Upper lobe of right lung (tissue), 1 donor: ENCODE data around the gene MYO1H. TPM values are rescaled to one million over a fixed set of nuclear protein-coding genes. Genes with fewer than 3 reads are reported as not detected.

ENCODE experiments used
- ATAC-seq: fragments of 200-7000 bp; cut with Tn5 transposase; one replicate; pipeline ENCODE4 v1.9.1; 2020; ENCODE audit warnings: mild to moderate bottlenecking, moderate library complexity
- DNase-seq: peaks from one replicate; pipeline ENCODE4 v3.0.0-alpha.2; 2020
- H3K27ac ChIP-seq: fragments of 200-600 bp; one replicate; pipeline ENCODE4 v1.8.0; 2022
- H3K27me3 ChIP-seq: fragments of 200-600 bp; one replicate; pipeline ENCODE4 v1.8.0; 2022; ENCODE audit warnings: mild to moderate bottlenecking
- H3K36me3 ChIP-seq: fragments of 200-600 bp; one replicate; pipeline ENCODE4 v1.8.0; 2022
- H3K4me1 ChIP-seq: fragments of 200-600 bp; one replicate; pipeline ENCODE4 v1.8.0; 2022
- H3K4me3 ChIP-seq: fragments of 200-600 bp; one replicate; pipeline ENCODE4 v1.8.0; 2022; ENCODE audit warnings: mild to moderate bottlenecking
- H3K9me3 ChIP-seq: fragments of 200-600 bp; one replicate; pipeline ENCODE4 v1.8.0; 2022
- CTCF ChIP-seq: fragments of 200-600 bp; IDR thresholded peaks from one replicate; pipeline ENCODE4 v1.8.0; 2022; ENCODE audit warnings: antibody characterized with exemption
- intact Hi-C: fragments of 100-400 bp; cut with DNase I; formaldehyde crosslinking; loops from one replicate; pipeline ENCODE4 v1.11.0; 2022
- total RNA-seq: library from RNA; stranded (reverse); fragmentation: NEBNext Ultra II Directional; extraction: Animal tissue kit (Norgen Biotek cat#: 25700); gene quantifications from one replicate; pipeline ENCODE4 v1.2.1, GENCODE V29; 2021
- donor health status: DM: no; HTN: yes; CAD: no; lungs with severe emphysema.

MYO1H gene
- total RNA-seq, 1 donor from 2014 or later, result 0.64 TPM

- H3K9me3 ChIP-seq, result no peaks in the 10 kb centered on the region
- no peaks in the 10 kb centered on the region for H3K27me3 ChIP-seq
- no peak for ATAC-seq
- H3K4me1 ChIP-seq, result no peaks in the 10 kb centered on the region
- no peak for DNase-seq
- no peak overlapping the region for H3K4me3 ChIP-seq
- TF ChIP-seq CTCF, result no peak
- H3K36me3 ChIP-seq, result peaks cover 95% of the 10 kb centered on the region
- no peak overlapping the region for H3K27ac ChIP-seq
- intact Hi-C loops, result no loop called here
These were observed 145.4 kb downstream of the MYO1H start for GRCh38 chr12:109493090-109493489.

GRCh38 chr12:109493938-109494337 is 146.2 kb downstream of the MYO1H start:
- no peak for TF ChIP-seq CTCF
- no peaks in the 10 kb centered on the region for H3K27me3 ChIP-seq
- intact Hi-C loops, result no loop called here
- ATAC-seq (no peak), DNase-seq (no peak)
- no peaks in the 10 kb centered on the region for H3K9me3 ChIP-seq
- H3K27ac ChIP-seq, result no peak overlapping the region
- peaks cover 95% of the 10 kb centered on the region for H3K36me3 ChIP-seq
- H3K4me3 ChIP-seq, result no peak overlapping the region
- no peaks in the 10 kb centered on the region for H3K4me1 ChIP-seq

- H3K27ac ChIP-seq, result no peak overlapping the region
- no peaks in the 10 kb centered on the region for H3K9me3 ChIP-seq
- no peak for TF ChIP-seq CTCF
- DNase-seq (no peak), ATAC-seq (no peak)
- no peaks in the 10 kb centered on the region for H3K27me3 ChIP-seq
- no peaks in the 10 kb centered on the region for H3K4me1 ChIP-seq
- peaks cover 95% of the 10 kb centered on the region for H3K36me3 ChIP-seq
- intact Hi-C loops, result no loop called here
- no peak overlapping the region for H3K4me3 ChIP-seq
These were observed 146.7 kb downstream of the MYO1H start for GRCh38 chr12:109494348-109494881.

GRCh38 chr12:109495012-109495411 is 147.3 kb downstream of the MYO1H start:
- intact Hi-C loops, result no loop called here
- no peaks in the 10 kb centered on the region for H3K4me1 ChIP-seq
- H3K4me3 ChIP-seq, result no peak overlapping the region
- no peaks in the 10 kb centered on the region for H3K27me3 ChIP-seq
- H3K9me3 ChIP-seq, result no peaks in the 10 kb centered on the region
- DNase-seq (no peak), ATAC-seq (no peak)
- no peak overlapping the region for H3K27ac ChIP-seq
- no peak for TF ChIP-seq CTCF
- H3K36me3 ChIP-seq, result peaks cover 95% of the 10 kb centered on the region

- Histone ChIP-seq H3K27ac (no peak overlapping the region), H3K9me3 (no peaks in the 10 kb centered on the region), H3K36me3 (peaks cover 95% of the 10 kb centered on the region), H3K4me1 (no peaks in the 10 kb centered on the region), H3K4me3 (no peak overlapping the region), H3K27me3 (no peaks in the 10 kb centered on the region)
- no peak for TF ChIP-seq CTCF
- intact Hi-C loops, result no loop called here
- no peak for DNase-seq
- no peak for ATAC-seq
These were observed 148.6 kb downstream of the MYO1H start for GRCh38 chr12:109496306-109496705.

GRCh38 chr12:109497675-109498074 is 150.0 kb downstream of the MYO1H start:
- H3K27me3 ChIP-seq, result no peaks in the 10 kb centered on the region
- no peak overlapping the region for H3K4me3 ChIP-seq
- ATAC-seq (no peak), DNase-seq (no peak)
- intact Hi-C loops, result no loop called here
- H3K4me1 ChIP-seq, result no peaks in the 10 kb centered on the region
- TF ChIP-seq CTCF, result no peak
- peaks cover 95% of the 10 kb centered on the region for H3K36me3 ChIP-seq
- no peaks in the 10 kb centered on the region for H3K9me3 ChIP-seq
- H3K27ac ChIP-seq, result no peak overlapping the region
